IPS-18a (cell line): ENCODE measurements around the gene LINC00632.

Source experiments
- H3K27ac ChIP-seq: one replicate; pipeline ENCODE4 v1.5.1; 2013; ENCODE audit warnings: low read length
- H3K27me3 ChIP-seq: one replicate; pipeline ENCODE4 v1.6.1; 2013; ENCODE audit warnings: mild to moderate bottlenecking, low read length; ENCODE audit not compliant: control insufficient read depth, insufficient read depth
- H3K36me3 ChIP-seq: one replicate; pipeline ENCODE4 v1.6.1; 2013; ENCODE audit warnings: low read depth, low read length; ENCODE audit not compliant: control insufficient read depth
- H3K4me1 ChIP-seq: one replicate; pipeline ENCODE4 v1.6.1; 2013; ENCODE audit warnings: low read depth, low read length; ENCODE audit not compliant: control insufficient read depth
- H3K4me3 ChIP-seq: one replicate; pipeline ENCODE4 v1.5.1; 2013; ENCODE audit warnings: low read length
- H3K9ac ChIP-seq: one replicate; pipeline ENCODE4 v1.6.1; 2013; ENCODE audit warnings: mild to moderate bottlenecking, low read length, moderate library complexity
- H3K9me3 ChIP-seq: one replicate; pipeline ENCODE4 v1.6.1; 2013; ENCODE audit warnings: low read depth, low read length; ENCODE audit not compliant: control insufficient read depth

The LINC00632 gene

GRCh38 chrX:140822861-140823260, 113.3 kb downstream of the LINC00632 start:
- no peaks in the 10 kb centered on the region for H3K36me3 ChIP-seq
- peaks cover 16% of the 10 kb centered on the region for H3K9me3 ChIP-seq
- H3K27ac ChIP-seq = no peak overlapping the region
- H3K4me3 ChIP-seq = no peak overlapping the region
- no peaks in the 10 kb centered on the region for H3K27me3 ChIP-seq
- no peak overlapping the region for H3K9ac ChIP-seq
- H3K4me1 ChIP-seq = no peaks in the 10 kb centered on the region

- Histone ChIP-seq H3K4me3 (no peak overlapping the region), H3K9me3 (peaks cover 10% of the 10 kb centered on the region), H3K9ac (no peak overlapping the region), H3K4me1 (no peaks in the 10 kb centered on the region), H3K27ac (no peak overlapping the region), H3K36me3 (no peaks in the 10 kb centered on the region), H3K27me3 (no peaks in the 10 kb centered on the region)
Measured at GRCh38 chrX:140836874-140837273, 127.3 kb downstream of the LINC00632 start.
